Immature natural killer cell (primary cell): Measurements from ENCODE around the gene ADGRD2. TPM values are rescaled to one million over a fixed set of nuclear protein-coding genes. Genes with fewer than 3 reads are reported as not detected.

Source experiments
- DNase-seq, 3 donors: peaks; one replicate each; pipeline ENCODE4 v3.0.0; 2022; ENCODE audit warnings: mixed read lengths in 1 of 3
- H3K27ac Mint-ChIP-seq, 6 donors: one replicate each; pipeline ENCODE4 v1.8.0; 2020; ENCODE audit warnings: mixed read lengths in 6 of 6, mild to moderate bottlenecking in 5 of 6, inconsistent platforms in 4 of 6, moderate library complexity in 3 of 6
- H3K27me3 Mint-ChIP-seq, 3 donors: one replicate each; pipeline ENCODE4 v1.8.0; 2020 to 2021; ENCODE audit warnings: low read depth in 3 of 3, mild to moderate bottlenecking in 3 of 3, mixed read lengths in 3 of 3, moderate library complexity in 3 of 3, inconsistent platforms in 1 of 3
- H3K36me3 Mint-ChIP-seq, 3 donors: one replicate each; pipeline ENCODE4 v1.8.0; 2020; ENCODE audit warnings: mixed read lengths in 3 of 3, inconsistent platforms in 2 of 3, mild to moderate bottlenecking in 2 of 3
- H3K4me1 Mint-ChIP-seq, 2 donors: one replicate each; pipeline ENCODE4 v1.8.0; 2020; ENCODE audit warnings: inconsistent platforms in 2 of 2, mild to moderate bottlenecking in 2 of 2, mixed read lengths in 2 of 2, moderate library complexity in 1 of 2
- H3K4me3 Mint-ChIP-seq, 5 donors: one replicate each; pipeline ENCODE4 v1.8.0; 2020; ENCODE audit warnings: mild to moderate bottlenecking in 5 of 5, mixed read lengths in 5 of 5, inconsistent platforms in 3 of 5, moderate library complexity in 3 of 5
- H3K9me3 Mint-ChIP-seq, 6 donors: one replicate each; pipeline ENCODE4 v1.8.0; 2020; ENCODE audit warnings: mild to moderate bottlenecking in 6 of 6, mixed read lengths in 6 of 6, inconsistent platforms in 4 of 6, moderate library complexity in 3 of 6
- polyA plus RNA-seq, 3 donors: library from polyadenylated mRNA; unstranded; fragments of 300-500 nt; fragmentation: Illumina TruSeq; gene quantifications; one replicate each; pipeline ENCODE4 v1.2.3, GENCODE V29; 2021

ADGRD2 gene
- polyA plus RNA-seq, result not detected

- peaks cover 3 to 10% (median 5%) of the 10 kb centered on the region in 3 donors for H3K27me3 Mint-ChIP-seq
- no peaks in the 10 kb centered on the region for H3K36me3 Mint-ChIP-seq
- no peaks in the 10 kb centered on the region for H3K9me3 Mint-ChIP-seq
- H3K4me1 Mint-ChIP-seq, result no peaks in the 10 kb centered on the region
- H3K4me3 Mint-ChIP-seq, result no peak within 1 kb of the TSS
- no peak for DNase-seq
- H3K27ac Mint-ChIP-seq, result no peak within 1 kb of the TSS
These were observed at the start of gene ADGRD2 for GRCh38 chr9:124450241-124450924. ADGRD2 (plus strand) TSS chr9:124450451; CDS start chr9:124451667, 1,216 bp downstream.

GRCh38 chr9:124403246-124403645 lies 47.0 kb upstream of the ADGRD2 start:
- no peaks in the 10 kb centered on the region for H3K9me3 Mint-ChIP-seq
- H3K36me3 Mint-ChIP-seq, result peaks cover 14 to 36% (median 16%) of the 10 kb centered on the region in 3 donors
- no peak for DNase-seq
- no peak overlapping the region for H3K4me3 Mint-ChIP-seq
- no peak overlapping the region for H3K27ac Mint-ChIP-seq
- peaks cover 12 to 47% of the 10 kb centered on the region in 2 donors for H3K4me1 Mint-ChIP-seq
- peaks cover 0 to 2% (median 2%) of the 10 kb centered on the region in 3 donors for H3K27me3 Mint-ChIP-seq

- peaks cover 13 to 56% (median 29%) of the 10 kb centered on the region in 3 donors for H3K36me3 Mint-ChIP-seq
- no peak for DNase-seq
- peaks cover 0 to 2% (median 0%) of the 10 kb centered on the region in 3 donors for H3K27me3 Mint-ChIP-seq
- H3K9me3 Mint-ChIP-seq, result peaks cover 0 to 2% (median 0%) of the 10 kb centered on the region in 6 donors
- no peak overlapping the region for H3K4me3 Mint-ChIP-seq
- peaks cover 16 to 72% of the 10 kb centered on the region in 2 donors for H3K4me1 Mint-ChIP-seq
- H3K27ac Mint-ChIP-seq, result no peak overlapping the region
These were observed 40.8 kb upstream of the ADGRD2 start for GRCh38 chr9:124409410-124409809.

- Mint-ChIP-seq H3K4me3 (no peak overlapping the region), H3K4me1 (peaks cover 26 to 82% of the 10 kb centered on the region in 2 donors), H3K27me3 (peaks cover 0 to 2% (median 1%) of the 10 kb centered on the region in 3 donors), H3K27ac (no peak overlapping the region), H3K36me3 (peaks cover 13 to 51% (median 29%) of the 10 kb centered on the region in 3 donors), H3K9me3 (peaks cover 0 to 2% (median 0%) of the 10 kb centered on the region in 6 donors)
- DNase-seq, result no peak
These were observed 39.8 kb upstream of the ADGRD2 start for GRCh38 chr9:124410321-124410913.

- Mint-ChIP-seq H3K4me3 (no peak overlapping the region), H3K27ac (no peak overlapping the region), H3K36me3 (peaks cover 10 to 48% (median 25%) of the 10 kb centered on the region in 3 donors), H3K9me3 (peaks cover 0 to 2% (median 0%) of the 10 kb centered on the region in 6 donors), H3K4me1 (peaks cover 29 to 79% of the 10 kb centered on the region in 2 donors), H3K27me3 (peaks cover 0 to 3% (median 2%) of the 10 kb centered on the region in 3 donors)
- no peak for DNase-seq
These were observed 38.6 kb upstream of the ADGRD2 start for GRCh38 chr9:124411514-124412227.

GRCh38 chr9:124412228-124412575 lies 38.0 kb upstream of the ADGRD2 start:
- no peak overlapping the region for H3K4me3 Mint-ChIP-seq

GRCh38 chr9:124414612-124415011 lies 35.6 kb upstream of the ADGRD2 start:
- Mint-ChIP-seq H3K27me3 (peaks cover 0 to 3% (median 2%) of the 10 kb centered on the region in 3 donors), H3K4me3 (peak overlapping the region; percentile 96 to 99 (median 98)), H3K27ac (peak overlapping the region; percentile 88 to 96 (median 93)), H3K4me1 (peaks cover 30 to 53% of the 10 kb centered on the region in 2 donors), H3K36me3 (peaks cover 4 to 37% (median 22%) of the 10 kb centered on the region in 3 donors), H3K9me3 (peaks cover 0 to 2% (median 0%) of the 10 kb centered on the region in 6 donors)
- no peak for DNase-seq

More at GRCh38 chr9:124412228-124412575, 38.0 kb upstream of the ADGRD2 start:
- Mint-ChIP-seq H3K4me1 (peaks cover 29 to 74% of the 10 kb centered on the region in 2 donors), H3K9me3 (peaks cover 0 to 2% (median 0%) of the 10 kb centered on the region in 6 donors), H3K36me3 (peaks cover 10 to 48% (median 24%) of the 10 kb centered on the region in 3 donors), H3K27me3 (peaks cover 0 to 3% (median 2%) of the 10 kb centered on the region in 3 donors), H3K27ac (no peak overlapping the region)
- DNase-seq, result no peak

- peaks cover 4 to 34% (median 20%) of the 10 kb centered on the region in 3 donors for H3K36me3 Mint-ChIP-seq
- H3K4me1 Mint-ChIP-seq, result peaks cover 32 to 52% of the 10 kb centered on the region in 2 donors
- peaks cover 0 to 3% (median 2%) of the 10 kb centered on the region in 3 donors for H3K27me3 Mint-ChIP-seq
- H3K27ac Mint-ChIP-seq, result peak within 1 kb of the TSS; percentile 88 to 96 (median 93)
- peak; percentile 95 to 97 (median 96) for DNase-seq
- H3K9me3 Mint-ChIP-seq, result peaks cover 0 to 2% (median 0%) of the 10 kb centered on the region in 6 donors
- H3K4me3 Mint-ChIP-seq, result peak within 1 kb of the TSS; percentile 96 to 99 (median 98)
These were observed 35.0 kb upstream of the ADGRD2 start, which contains the start of gene PSMB7 for GRCh38 chr9:124415102-124415851. PSMB7 (minus strand) TSS chr9:124415442; CDS start chr9:124415425, 17 bp downstream.

- Mint-ChIP-seq H3K9me3 (peaks cover 0 to 2% (median 0%) of the 10 kb centered on the region in 6 donors), H3K27ac (peak overlapping the region; percentile 31 to 96 (median 92)), H3K36me3 (peaks cover 4 to 30% (median 15%) of the 10 kb centered on the region in 3 donors), H3K4me1 (peaks cover 30 to 47% of the 10 kb centered on the region in 2 donors), H3K4me3 (peak overlapping the region; percentile 96 to 99 (median 98)), H3K27me3 (peaks cover 0 to 3% (median 3%) of the 10 kb centered on the region in 3 donors)
- no peak for DNase-seq
These were observed 34.3 kb upstream of the ADGRD2 start for GRCh38 chr9:124415852-124416484.

GRCh38 chr9:124419832-124420489 lies 30.3 kb upstream of the ADGRD2 start:
- DNase-seq, result no peak
- Mint-ChIP-seq H3K9me3 (peaks cover 0 to 2% (median 0%) of the 10 kb centered on the region in 6 donors), H3K36me3 (no peaks in the 10 kb centered on the region), H3K27ac (no peak overlapping the region), H3K4me3 (no peak overlapping the region), H3K4me1 (peaks cover 13% of the 10 kb centered on the region in 2 donors), H3K27me3 (peaks cover 5 to 8% (median 6%) of the 10 kb centered on the region in 3 donors)

GRCh38 chr9:124420991-124421543 lies 29.2 kb upstream of the ADGRD2 start:
- peaks cover 5 to 6% of the 10 kb centered on the region in 2 donors for H3K4me1 Mint-ChIP-seq
- H3K4me3 Mint-ChIP-seq, result no peak overlapping the region
- peaks cover 5 to 6% (median 5%) of the 10 kb centered on the region in 3 donors for H3K27me3 Mint-ChIP-seq
- DNase-seq, result no peak
- H3K27ac Mint-ChIP-seq, result no peak overlapping the region
- H3K36me3 Mint-ChIP-seq, result no peaks in the 10 kb centered on the region
- no peaks in the 10 kb centered on the region for H3K9me3 Mint-ChIP-seq

- Mint-ChIP-seq H3K4me1 (peaks cover 5 to 6% of the 10 kb centered on the region in 2 donors), H3K9me3 (no peaks in the 10 kb centered on the region), H3K4me3 (no peak overlapping the region), H3K27me3 (peaks cover 5 to 6% (median 5%) of the 10 kb centered on the region in 3 donors), H3K27ac (no peak overlapping the region), H3K36me3 (no peaks in the 10 kb centered on the region)
- DNase-seq, result no peak
These were observed 27.1 kb upstream of the ADGRD2 start for GRCh38 chr9:124423155-124423554.
